Fibroblast of mammary gland (primary cell): ENCODE results near the gene RANBP3L.
"Not testable (repeated sequence)": the region's sequence is repeated elsewhere in the genome, so short reads cannot be mapped to it uniquely, and the experiment has no call there.

ENCODE experiments used
- DNase-seq: peaks from one replicate; pipeline ENCODE4 v3.0.0-alpha.2; 2010; ENCODE audit warnings: low read depth
- H3K4me3 ChIP-seq: 2 replicates; pipeline ENCODE4 v1.5.1; 2011; ENCODE audit warnings: low read depth, mild to moderate bottlenecking, low read length, moderate library complexity; ENCODE audit not compliant: control insufficient read depth
- CTCF ChIP-seq: conservative IDR thresholded peaks from 2 replicates; pipeline ENCODE4 v1.5.1; 2011; ENCODE audit warnings: low read depth, low read length, inconsistent platforms; ENCODE audit not compliant: control insufficient read depth, insufficient read depth

The RANBP3L gene

GRCh38 chr5:36205329-36205728 is 96.4 kb downstream of the RANBP3L start:
- no peak overlapping the region for H3K4me3 ChIP-seq
- TF ChIP-seq CTCF, result no peak
- DNase-seq, result no peak

- H3K4me3 ChIP-seq, result no peak overlapping the region
- DNase-seq, result peak; percentile 49
- no peak for TF ChIP-seq CTCF
Observed at GRCh38 chr5:36202521-36202961, 99.2 kb downstream of the RANBP3L start.

GRCh38 chr5:36200513-36200912 is 101.2 kb downstream of the RANBP3L start:
- no peak overlapping the region for H3K4me3 ChIP-seq
- peak; percentile 87 for DNase-seq
- TF ChIP-seq CTCF, result no peak

GRCh38 chr5:36199620-36200019 is 102.1 kb downstream of the RANBP3L start:
- no peak overlapping the region for H3K4me3 ChIP-seq
- DNase-seq, result no peak
- no peak for TF ChIP-seq CTCF

GRCh38 chr5:36198783-36199182 is 102.9 kb downstream of the RANBP3L start:
- DNase-seq, H3K4me3 ChIP-seq: not testable (repeated sequence)
